GM19043 (cell line): Measurements from ENCODE around the gene APCDD1L.
"Not testable (repeated sequence)": the region's sequence is repeated elsewhere in the genome, so short reads cannot be mapped to it uniquely, and the experiment has no call there.

Experiments used
- ATAC-seq: cut with Tn5 transposase; IDR thresholded peaks from one replicate; pipeline ENCODE4 v1.9.1; 2021; ENCODE audit warnings: low read depth; ENCODE audit not compliant: unreplicated experiment

The APCDD1L gene

DNA sequence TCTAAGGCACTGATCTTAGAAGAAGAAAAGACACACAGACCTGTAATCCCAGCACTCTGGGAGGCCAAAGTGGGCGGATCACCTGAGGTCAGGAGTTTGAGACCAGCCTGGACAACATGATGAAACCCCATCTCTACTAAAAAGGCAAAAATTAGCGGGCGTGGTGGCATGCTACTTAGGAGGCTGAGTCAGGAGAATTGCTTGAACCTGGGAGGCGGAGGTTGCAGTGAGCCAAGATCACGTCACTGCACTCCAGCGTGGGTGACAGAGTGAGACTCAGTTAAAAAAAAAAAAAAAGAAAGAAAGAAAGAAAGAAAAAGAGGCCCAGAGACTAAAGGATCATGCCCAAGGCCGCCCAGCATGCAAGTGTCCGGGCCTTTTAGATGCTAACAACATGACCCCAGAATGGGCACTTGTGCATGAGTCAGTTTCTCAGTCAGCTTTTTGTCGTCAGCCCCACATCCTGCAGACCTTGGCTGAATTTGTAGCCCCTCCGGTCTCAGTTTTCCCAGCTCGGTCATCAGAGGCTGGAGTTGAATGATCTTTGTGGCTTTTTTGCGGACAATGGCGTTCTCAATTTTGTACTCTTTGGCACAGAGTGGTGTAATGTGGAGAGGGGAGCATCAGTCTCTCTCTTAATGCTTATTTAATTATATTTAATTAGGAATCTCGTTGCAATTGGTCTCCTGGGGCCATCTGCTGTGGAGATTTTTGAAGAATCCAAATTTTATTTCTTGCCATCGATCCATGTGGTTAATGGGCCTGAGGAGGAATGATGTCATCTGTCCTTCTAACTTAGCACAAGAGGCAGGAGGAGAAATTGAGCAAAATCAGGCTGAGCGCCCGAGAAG is 30.6 kb upstream of the APCDD1L start:
- ATAC-seq: no peak

DNA sequence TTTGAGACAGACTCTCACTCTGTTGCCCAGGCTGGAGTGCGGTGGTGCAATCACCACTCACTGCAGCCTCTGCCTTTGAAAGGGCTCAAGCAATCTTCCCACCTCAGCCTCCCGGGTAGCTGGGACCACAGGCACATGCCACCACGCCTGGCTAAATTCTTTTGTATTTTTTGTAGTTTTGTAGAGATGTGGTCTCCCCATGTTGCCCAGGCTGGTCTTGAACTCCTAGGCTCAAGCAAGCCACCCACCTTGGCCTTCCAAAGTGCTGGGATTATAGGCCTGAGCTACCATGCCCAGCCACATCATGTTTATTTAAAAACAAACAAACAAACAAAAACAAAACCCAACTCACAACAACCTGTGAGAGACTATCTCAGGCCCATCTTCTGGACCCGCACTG is 29.7 kb upstream of the APCDD1L start:
- ATAC-seq: no peak

DNA sequence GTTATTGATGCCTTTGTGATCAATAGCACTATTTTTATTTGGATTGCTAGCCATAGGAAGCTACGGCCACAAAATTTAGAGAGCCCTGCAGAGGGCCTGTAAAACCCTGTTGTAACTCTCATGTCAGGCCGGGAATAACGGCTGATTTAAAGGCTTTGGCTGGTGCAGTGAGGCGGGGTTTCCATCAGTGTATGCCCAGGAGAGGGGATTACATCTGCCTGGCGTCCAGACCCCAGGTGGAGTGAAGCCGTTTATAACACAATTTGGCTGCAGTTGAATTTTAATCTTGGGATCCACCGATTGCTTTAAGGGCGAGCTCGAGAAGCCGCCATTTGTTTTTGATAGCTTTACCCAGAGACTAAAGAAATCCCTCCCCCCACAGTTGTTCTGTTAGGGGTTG is 29.1 kb upstream of the APCDD1L start:
- ATAC-seq: no peak

DNA sequence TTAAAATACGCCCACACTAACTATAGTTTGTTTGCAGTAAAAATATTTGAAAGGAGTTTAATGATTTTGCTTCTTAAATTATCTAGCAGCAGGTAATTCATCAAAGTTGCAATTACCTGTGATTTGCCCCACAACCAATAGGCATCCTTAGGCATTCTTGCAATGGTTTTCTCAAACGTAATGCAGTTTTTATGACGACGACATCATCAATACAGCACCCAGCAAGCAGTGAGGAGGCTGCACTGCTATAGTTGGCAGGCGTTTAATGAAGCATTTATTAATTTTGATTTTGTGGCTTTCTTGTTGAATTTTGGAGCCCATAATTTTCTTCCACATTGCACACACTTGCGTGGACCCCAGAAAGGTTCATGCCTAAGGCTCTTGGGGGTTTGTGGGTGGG is 28.1 kb upstream of the APCDD1L start:
- no peak for ATAC-seq

DNA sequence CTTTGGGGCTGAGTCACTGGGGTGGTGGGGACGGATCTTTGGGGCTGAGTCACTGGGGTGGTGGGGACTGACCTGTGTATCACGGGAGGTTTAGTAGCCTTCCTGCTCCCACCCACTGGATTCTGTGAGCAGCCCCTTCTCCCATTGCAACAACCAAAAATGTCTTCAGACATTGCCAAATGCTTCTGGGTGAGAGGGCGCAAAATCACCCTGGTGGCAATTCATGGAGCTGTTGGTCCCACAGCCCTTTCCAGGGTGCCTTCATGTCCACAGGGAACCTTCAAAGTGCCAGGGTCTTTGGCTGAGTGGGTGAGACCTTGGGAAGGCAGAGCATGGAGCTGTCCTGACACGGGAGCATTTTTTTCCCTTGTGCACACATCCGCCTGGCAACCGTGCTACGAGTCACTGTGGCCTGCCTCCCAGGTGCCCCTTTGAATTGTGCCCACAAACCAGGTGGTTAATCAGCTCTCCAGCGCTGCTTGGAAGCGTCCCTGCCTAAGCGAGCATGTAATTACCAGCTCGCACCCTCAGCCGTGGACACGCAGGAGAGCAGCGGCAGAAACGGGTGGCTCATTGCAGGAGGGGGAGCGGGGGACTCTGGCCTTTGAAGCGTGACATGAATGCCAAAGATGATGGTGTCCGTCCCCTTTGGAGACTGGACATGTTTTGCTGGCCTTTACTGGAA is 27.4 kb upstream of the APCDD1L start:
- no peak for ATAC-seq

DNA sequence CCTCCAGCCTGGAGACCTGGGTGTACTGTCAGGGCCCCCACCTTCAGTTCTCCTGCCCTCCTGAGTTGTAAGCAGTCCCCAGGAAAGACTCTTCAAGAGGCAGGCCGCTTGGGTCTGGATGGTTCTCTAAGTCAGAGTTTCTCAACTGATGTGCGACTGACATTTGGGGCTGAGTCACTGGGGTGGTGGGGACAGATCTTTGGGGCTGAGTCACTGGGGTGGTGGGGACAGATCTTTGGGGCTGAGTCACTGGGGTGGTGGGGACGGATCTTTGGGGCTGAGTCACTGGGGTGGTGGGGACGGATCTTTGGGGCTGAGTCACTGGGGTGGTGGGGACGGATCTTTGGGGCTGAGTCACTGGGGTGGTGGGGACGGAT is 26.8 kb upstream of the APCDD1L start:
- not testable (repeated sequence) for ATAC-seq

DNA sequence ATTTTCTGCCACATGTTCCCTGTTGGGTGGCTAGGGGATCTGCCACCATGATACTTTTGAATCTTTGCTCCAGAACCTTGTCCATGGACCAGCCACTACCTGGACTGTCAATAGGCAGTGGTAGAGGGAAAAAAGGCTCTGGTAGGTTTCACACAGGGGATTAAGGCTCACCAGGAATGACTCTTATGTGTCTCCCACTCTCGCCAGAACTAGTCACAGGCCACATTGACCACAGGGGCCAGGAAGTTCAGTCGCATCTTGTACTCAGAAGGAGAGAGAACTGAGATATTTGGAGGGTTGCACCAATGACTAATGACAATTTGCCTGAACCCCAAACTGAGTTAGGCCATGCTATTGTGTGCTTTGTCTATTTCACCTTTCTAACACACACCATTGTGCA is 23.6 kb upstream of the APCDD1L start:
- ATAC-seq: no peak

DNA sequence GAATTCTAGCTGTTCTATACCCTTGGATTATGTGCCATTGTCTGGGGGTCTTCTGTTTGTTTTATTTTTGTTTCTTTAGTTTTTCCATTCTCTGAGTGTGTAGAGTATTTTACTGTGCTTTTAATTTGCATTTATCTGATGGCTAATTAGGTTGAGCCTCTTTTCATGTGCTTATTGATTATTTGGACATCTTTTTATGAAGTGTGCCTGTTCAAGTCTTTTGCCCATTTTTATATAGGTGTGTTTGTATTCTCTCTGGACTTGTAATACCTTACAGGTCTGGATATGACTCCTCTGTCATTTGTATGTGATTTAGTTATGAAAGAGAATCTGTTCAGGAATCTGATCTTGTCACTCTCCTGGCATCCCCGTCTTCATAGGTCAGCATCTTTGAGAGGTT is 22.6 kb upstream of the APCDD1L start:
- no peak for ATAC-seq

DNA sequence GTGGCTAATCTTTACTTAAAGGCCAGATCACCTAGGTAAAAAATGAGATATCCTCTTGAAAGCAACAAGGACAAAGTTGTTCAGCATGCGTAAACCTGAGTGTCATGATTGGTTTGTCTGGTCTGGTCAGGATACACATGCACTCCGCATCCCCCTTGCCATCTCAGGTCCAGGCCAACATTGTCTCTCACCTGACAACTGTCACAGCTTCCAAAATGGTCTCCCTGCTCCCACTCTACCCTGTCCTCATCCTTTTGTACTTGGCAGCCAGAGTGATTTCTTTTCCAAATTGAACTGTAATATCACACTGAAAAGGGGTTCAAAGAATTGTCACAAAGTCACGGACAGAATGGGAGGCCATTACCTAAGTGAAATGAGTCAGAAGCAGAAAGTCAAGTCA is 21.1 kb upstream of the APCDD1L start:
- no peak for ATAC-seq

DNA sequence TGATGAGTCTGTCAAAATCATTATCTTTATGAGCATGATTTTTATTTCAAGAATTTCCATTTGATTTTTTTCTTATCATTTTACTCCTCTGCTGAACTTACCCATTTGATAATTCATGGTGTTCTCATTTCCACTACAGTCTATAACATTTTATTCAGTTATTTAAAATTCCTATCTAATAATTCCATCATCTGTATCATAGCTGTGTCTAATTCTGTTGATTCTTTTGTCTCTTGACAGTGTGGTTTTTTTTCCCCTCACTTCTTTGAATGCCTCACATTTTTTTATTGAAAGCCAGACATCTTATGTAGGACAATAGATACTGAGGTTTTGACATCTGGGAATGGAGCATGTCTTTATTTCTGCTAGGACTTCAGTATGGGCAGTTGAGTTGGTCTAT is 16.5 kb upstream of the APCDD1L start:
- no peak for ATAC-seq

DNA sequence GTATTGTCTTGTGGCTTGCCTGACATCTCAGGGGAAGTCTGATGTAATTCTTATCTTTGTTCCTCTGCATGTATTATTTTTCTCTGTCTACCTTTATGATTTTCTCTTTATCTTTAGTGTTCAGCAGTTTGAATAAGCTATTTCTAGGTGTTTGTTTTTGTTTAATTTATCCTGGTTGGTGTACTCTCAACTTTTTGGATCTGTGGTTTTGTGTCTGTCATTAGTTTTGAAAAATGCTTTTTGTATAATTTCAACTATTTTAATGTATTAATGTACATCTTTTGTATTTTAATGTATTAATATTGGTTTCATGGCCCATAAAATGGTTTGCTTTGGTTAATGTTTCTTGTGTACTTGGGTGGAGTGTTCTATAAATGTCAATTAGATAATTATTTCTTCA is 15.9 kb upstream of the APCDD1L start:
- ATAC-seq: no peak

DNA sequence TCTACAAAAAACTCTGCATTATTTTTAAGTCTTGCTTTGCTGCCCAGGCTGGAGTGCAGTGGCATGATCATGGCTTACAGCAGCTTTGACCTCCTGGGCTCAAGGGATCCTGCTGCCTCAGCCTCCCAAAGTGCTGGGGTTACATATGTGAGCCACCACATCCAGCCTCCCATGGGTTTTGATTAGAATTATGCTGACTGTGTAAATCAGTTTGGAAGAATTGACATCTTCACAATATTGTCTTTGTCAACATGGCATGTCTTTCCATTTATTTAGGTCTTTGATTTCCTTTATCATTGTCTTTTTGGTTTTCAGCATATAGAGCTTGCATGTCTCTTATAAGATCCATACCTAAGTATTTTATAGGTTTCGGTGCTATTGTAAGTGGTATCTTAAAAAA is 13.2 kb upstream of the APCDD1L start:
- ATAC-seq: no peak

DNA sequence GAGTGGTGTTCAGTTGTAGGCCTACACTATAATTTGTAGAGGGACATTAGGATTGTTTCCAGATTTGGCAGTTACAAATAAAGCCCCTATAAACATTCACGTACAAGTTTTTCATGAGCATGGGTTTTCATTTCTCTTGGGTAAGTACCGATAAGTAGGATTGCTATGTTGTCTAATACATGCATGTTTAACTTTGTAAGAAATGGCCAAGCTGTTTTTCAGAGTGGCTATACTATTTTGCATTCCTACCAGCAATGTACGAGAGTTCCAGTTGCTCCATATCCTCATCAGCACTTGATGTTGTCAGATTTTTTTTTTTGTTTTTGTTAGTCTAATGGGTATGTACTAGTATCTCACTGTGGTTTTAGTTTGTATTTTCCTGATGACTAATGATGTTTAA is 11.2 kb upstream of the APCDD1L start:
- no peak for ATAC-seq

DNA sequence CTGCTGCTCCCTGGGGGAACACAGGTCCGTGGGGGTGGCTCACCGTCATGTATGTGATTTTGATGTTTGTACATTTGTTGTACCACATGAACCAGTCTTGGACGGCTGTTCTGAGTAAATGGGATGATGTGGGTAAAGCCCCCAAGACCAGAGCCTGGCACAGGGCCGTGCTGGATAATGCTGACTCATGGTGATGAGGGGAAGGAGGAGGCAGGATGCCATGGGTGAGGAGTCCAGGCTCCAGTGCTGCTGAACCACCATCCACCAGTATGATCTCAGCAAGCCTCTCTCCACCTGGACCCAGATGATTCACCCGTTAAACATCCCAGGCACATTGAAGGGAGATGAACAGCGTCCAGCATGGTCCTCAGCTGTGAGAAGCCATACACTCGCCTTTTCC is 9.6 kb upstream of the APCDD1L start:
- no peak for ATAC-seq

DNA sequence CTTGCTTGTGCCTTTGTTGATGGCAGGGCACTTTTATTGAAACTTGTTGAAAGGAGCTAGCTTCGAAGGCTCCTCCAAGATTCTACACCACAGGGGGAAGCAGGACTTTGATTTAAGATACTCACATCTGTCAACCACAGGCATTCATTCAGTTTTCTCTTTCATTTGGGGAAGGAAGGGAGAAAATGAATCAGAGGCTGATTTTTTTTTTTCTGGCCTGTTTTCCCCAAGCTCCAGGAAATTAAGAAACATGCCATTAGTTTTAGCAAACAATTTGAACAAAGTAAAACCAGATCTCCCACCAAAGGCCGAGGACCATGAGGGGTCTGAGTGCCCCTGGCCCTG is 8.7 kb upstream of the APCDD1L start:
- no peak for ATAC-seq

DNA sequence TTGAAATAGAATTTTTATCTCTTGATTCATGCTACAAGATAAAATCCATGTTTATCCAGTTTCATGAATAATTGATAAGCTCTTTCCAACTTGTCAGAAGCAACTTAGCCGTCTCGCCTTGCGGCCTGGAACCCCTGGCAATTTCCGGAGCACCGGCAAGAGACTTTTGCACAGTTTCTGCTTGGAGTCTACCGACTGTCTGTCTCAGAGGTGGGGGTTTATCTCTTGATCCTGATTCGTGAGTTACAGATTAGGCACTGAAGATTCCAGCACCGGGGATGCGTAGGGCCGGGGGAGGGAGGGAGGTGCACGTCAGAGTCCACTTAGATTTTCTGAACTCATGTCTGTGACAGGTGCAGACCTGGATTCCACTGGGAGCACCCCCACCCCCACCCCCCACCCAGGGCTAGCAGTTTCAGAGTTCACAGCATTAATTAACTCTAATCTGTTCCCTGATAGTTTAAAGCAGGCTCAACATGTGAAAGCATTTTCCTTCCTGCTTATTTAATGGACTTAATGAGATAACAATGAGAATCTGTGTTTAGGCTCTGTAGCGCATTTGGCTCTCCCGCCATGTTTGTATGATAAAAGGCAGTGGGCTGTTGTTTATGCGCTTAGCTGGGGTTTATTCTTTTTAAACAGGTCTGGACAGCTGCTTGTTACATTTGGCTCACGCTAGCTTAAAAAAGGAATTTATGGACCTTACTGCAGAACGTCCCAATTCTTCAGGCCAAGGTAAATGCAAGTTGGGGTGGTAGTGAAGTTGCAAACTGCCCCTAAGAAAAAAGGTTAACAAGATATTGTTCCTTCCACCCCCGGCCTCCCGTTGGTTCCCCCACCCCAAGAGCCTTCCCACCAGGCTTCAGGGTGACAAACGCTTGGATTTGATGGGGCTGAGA is 8.1 kb upstream of the APCDD1L start:
- ATAC-seq: no peak

DNA sequence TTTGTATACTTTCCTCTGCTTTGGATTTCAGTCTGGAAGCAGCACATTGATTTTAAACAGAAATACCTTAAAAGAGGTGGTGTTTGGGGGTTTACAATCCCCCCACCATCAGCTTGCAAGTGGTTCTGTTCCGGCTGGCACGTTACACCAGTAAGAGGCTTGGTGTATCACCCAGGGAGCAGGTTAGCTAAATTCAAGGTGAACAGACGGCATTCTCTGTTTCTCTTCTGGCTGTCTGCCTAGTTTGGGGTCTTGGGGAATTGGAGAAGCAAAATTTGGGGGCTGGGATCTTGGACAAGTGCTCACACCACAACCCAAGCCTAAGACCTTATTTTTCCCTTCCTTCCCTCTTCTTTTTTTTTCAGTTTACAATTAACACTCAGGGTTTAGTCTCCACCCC is 7.5 kb upstream of the APCDD1L start:
- ATAC-seq: no peak

DNA sequence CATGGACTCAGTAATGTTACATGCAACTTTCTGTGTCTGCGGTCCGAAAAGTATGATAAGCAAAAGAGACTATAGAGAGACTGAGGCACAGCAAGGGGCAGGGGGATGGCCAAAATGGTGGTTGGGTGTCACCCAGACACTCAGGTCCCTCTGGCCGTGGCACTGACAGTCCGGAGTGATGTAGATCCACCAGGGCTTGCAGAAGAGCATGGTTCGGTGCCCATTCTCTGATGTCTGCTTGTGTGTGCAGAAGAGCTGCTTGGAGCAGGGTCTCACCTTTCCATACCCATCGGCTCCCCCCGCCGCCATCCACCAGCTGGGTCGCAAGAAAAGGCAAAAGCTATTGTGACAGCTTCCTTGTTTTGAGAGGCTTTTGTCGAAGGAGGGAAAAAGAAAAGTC is 6.6 kb upstream of the APCDD1L start:
- ATAC-seq: no peak

DNA sequence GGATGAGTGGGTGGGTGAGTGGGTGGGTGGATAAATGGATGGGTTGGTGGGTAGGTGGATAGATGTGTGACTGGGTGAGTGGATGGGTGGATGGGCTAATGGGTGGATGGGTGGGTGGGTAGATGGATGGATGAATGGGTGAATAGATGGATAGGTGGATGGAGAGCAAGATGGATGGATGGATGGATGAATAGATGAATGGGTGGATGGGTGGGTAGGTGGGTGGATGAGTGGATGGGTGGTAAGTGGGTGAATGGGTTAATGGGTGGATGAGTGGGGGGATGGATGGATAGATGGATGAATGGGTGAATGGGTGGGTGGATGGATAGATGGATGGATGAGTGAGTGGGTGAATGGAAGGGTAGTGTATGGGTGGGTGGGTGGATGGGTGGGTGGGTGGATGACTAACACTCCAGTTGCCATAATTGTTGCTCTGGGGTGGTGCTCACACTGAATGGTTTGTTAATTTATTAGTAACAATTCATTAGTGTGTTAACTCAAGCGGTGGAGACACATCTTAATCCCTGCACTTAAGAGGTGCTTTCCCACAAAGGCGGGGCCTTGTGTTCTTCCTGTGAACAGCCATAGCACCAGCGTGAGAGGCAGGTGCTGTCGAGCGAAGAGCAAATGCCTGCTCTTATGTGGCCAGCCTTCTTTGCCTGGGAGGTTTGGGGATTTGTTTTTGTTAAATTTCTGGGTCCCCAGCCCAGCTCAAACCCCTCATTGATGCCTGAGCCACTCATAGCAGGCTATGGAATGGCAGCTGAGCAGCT is 4.9 kb upstream of the APCDD1L start:
- no peak for ATAC-seq

DNA sequence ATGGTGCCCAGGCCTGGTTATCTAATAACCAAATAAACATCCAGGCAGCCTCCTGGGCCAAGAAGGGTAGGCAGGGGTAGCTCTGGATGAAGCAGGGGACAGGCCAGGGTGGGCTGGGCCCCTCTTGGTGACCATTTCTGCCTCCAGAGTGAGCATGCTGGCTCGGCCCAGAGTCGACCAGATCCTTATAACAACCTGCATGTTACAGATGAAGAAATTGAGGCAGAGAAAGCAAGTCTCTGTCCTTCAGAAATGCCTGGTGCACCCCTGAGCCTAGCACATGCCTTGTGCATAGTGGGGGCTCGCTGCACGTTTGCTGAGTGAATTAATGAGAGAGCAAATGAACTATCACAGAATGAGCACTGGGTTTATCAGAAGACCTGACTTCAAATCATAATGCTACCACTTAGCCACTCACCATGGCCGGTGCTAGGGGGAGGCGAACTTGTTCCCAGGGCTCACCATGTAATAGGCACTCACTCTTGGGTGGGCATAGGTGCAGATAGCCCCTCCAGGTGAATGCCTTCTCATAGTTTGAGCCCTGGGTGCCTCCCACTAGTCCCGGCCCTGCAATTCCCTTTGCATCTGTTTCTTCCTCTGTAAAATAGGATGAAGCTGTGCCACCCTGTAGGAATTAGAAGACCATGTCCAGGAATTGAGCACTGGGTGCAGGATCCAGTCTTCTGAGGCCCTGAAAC is 3.8 kb upstream of the APCDD1L start:
- no peak for ATAC-seq
